Measurements from ENCODE around the gene LARP4B.

Gene LARP4B

GRCh38 chr10:963186-963585 is 31.7 kb upstream of the LARP4B start:
- no peak for DNase-seq
- intact Hi-C loops (cut with DNase I) = no loop called here

GRCh38 chr10:962342-962741 is 30.8 kb upstream of the LARP4B start:
- DNase-seq = no peak
- intact Hi-C loops (cut with DNase I) = no loop called here

- no peak for DNase-seq
- intact Hi-C loops (cut with DNase I) = no loop called here
Measured at GRCh38 chr10:958856-959255, 27.4 kb upstream of the LARP4B start.

GRCh38 chr10:958106-958505 is 26.6 kb upstream of the LARP4B start:
- no peak for DNase-seq
- intact Hi-C loops (cut with DNase I) = no loop called here

- DNase-seq = peak in 1 of 42 donors; percentile 0
- intact Hi-C loops (cut with DNase I) = no loop called here
Measured at GRCh38 chr10:955820-956217, 24.3 kb upstream of the LARP4B start.

GRCh38 chr10:955127-955819 is 23.8 kb upstream of the LARP4B start:
- intact Hi-C loops (cut with DNase I) = no loop called here
- DNase-seq = no peak

GRCh38 chr10:954396-954795 is 22.9 kb upstream of the LARP4B start:
- intact Hi-C loops (cut with DNase I) = no loop called here
- peak in 1 of 42 donors; percentile 7 for DNase-seq

GRCh38 chr10:953836-954235 is 22.3 kb upstream of the LARP4B start:
- intact Hi-C loops (cut with DNase I) = no loop called here
- DNase-seq = no peak

- DNase-seq = no peak
- intact Hi-C loops (cut with DNase I) = no loop called here
Measured at GRCh38 chr10:949446-949845, 17.9 kb upstream of the LARP4B start.

- DNase-seq = peak in 1 of 42 donors; percentile 28
- intact Hi-C loops (cut with DNase I) = no loop called here
Measured at GRCh38 chr10:948347-948746, 16.8 kb upstream of the LARP4B start.

- intact Hi-C loops (cut with DNase I) = no loop called here
Measured at GRCh38 chr10:947881-948280, 16.4 kb upstream of the LARP4B start.

GRCh38 chr10:947051-947450 is 15.5 kb upstream of the LARP4B start:
- intact Hi-C loops (cut with DNase I) = no loop called here

More at GRCh38 chr10:947881-948280, 16.4 kb upstream of the LARP4B start:
- no peak for DNase-seq

GRCh38 chr10:945778-946177 is 14.3 kb upstream of the LARP4B start:
- DNase-seq = no peak

More at GRCh38 chr10:947051-947450, 15.5 kb upstream of the LARP4B start:
- DNase-seq = peak in 2 of 42 donors; percentile 6 to 22

GRCh38 chr10:944034-944831 is 12.7 kb upstream of the LARP4B start:
- intact Hi-C loops (cut with DNase I) = no loop called here
- DNase-seq = peak in 29 of 42 donors; percentile 11 to 69 (median 28)

More at GRCh38 chr10:945778-946177, 14.3 kb upstream of the LARP4B start:
- intact Hi-C loops (cut with DNase I) = no loop called here

GRCh38 chr10:943334-944033 is 12.0 kb upstream of the LARP4B start:
- intact Hi-C loops (cut with DNase I) = no loop called here

GRCh38 chr10:938941-939678 is 7.6 kb upstream of the LARP4B start:
- intact Hi-C loops (cut with DNase I) = no loop called here

More at GRCh38 chr10:943334-944033, 12.0 kb upstream of the LARP4B start:
- DNase-seq = no peak

GRCh38 chr10:934746-935406 is 3.4 kb upstream of the LARP4B start:
- intact Hi-C loops (cut with DNase I) = loop anchor here (5.0 kb wide), 2 partner anchors 52 to 112 kb away; partner anchors contain the start of genes GTPBP4 and IDI1

More at GRCh38 chr10:938941-939678, 7.6 kb upstream of the LARP4B start:
- peak in 1 of 42 donors; percentile 19 for DNase-seq

GRCh38 chr10:934165-934564 is 2.7 kb upstream of the LARP4B start:
- DNase-seq = peak in 2 of 42 donors; percentile 2 to 32
- intact Hi-C loops (cut with DNase I) = loop anchor here (5.0 kb wide), 2 partner anchors 53 to 113 kb away; partner anchors contain the start of genes GTPBP4 and IDI1

More at GRCh38 chr10:934746-935406, 3.4 kb upstream of the LARP4B start:
- DNase-seq = peak in 2 of 42 donors; percentile 23 to 27
